Muscle layer of duodenum (tissue), 2 donors: ENCODE measurements around the gene VCAN.

Source experiments
- H3K27ac ChIP-seq: one replicate; pipeline ENCODE4 v1.7.0; 2013; ENCODE audit warnings: mild to moderate bottlenecking, low read length
- H3K27me3 ChIP-seq: one replicate; pipeline ENCODE4 v1.7.0; 2013; ENCODE audit warnings: low read depth, mild to moderate bottlenecking, control low read depth, low read length
- H3K36me3 ChIP-seq, 2 donors: one replicate each; pipeline ENCODE4 v1.7.0; 2013; ENCODE audit warnings: low read length in 2 of 2, control low read depth in 1 of 2, mild to moderate bottlenecking in 1 of 2; ENCODE audit not compliant: insufficient read depth in 2 of 2, control insufficient read depth in 1 of 2
- H3K4me1 ChIP-seq, 2 donors: one replicate each; pipeline ENCODE4 v1.7.0; 2013; ENCODE audit warnings: low read length in 2 of 2, mild to moderate bottlenecking in 2 of 2, control low read depth in 1 of 2, moderate library complexity in 1 of 2; ENCODE audit not compliant: insufficient read depth in 2 of 2, control insufficient read depth in 1 of 2
- H3K4me3 ChIP-seq, 2 donors: one replicate each; pipeline ENCODE4 v1.7.0; 2013; ENCODE audit warnings: low read length in 2 of 2, low read depth in 1 of 2, mild to moderate bottlenecking in 1 of 2
- H3K9me3 ChIP-seq, 2 donors: one replicate each; pipeline ENCODE4 v1.7.0; 2013; ENCODE audit warnings: low read length in 2 of 2, control low read depth in 1 of 2, mild to moderate bottlenecking in 1 of 2; ENCODE audit not compliant: control insufficient read depth in 1 of 2
- donor health status: healthy.

VCAN gene

DNA sequence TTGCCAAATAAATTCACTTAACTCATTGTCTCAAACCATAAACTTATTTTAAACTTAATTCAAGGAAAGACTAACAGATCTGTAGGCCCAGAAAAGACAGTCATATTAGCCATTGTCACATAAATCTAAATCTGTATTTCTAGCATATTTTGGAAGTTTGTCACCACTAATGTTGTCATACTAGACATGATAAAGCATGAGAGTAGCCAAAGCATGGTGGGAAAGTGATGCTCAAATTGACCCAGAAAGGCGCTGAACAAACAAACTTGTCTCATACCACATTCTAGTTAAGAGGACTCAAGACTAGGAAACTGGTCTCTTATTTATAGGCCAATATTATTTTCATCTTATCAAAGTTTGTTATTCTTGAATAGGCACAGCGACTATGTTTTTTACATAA lies 99.4 kb downstream of the VCAN start:
- Histone ChIP-seq H3K9me3 (no peaks in the 10 kb centered on the region), H3K36me3 (no peaks in the 10 kb centered on the region), H3K4me3 (no peak overlapping the region), H3K4me1 (no peaks in the 10 kb centered on the region), H3K27ac (no peak overlapping the region), H3K27me3 (no peaks in the 10 kb centered on the region)

DNA sequence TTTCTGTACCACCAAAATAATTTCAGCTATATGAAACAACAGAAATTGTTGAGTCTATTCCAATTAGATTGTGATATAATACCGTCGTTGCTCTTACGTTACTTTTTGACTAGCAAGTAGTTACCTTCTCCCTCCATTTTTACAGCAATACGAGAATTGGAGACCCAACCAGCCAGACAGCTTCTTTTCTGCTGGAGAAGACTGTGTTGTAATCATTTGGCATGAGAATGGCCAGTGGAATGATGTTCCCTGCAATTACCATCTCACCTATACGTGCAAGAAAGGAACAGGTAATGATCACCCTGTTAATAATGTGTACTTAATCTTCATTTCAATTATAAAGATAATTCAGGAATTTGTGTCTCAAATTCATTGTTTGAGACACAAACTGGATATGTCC lies 100.7 kb downstream of the VCAN start:
- Histone ChIP-seq H3K27ac (no peak overlapping the region), H3K27me3 (no peaks in the 10 kb centered on the region), H3K4me1 (no peaks in the 10 kb centered on the region)

DNA sequence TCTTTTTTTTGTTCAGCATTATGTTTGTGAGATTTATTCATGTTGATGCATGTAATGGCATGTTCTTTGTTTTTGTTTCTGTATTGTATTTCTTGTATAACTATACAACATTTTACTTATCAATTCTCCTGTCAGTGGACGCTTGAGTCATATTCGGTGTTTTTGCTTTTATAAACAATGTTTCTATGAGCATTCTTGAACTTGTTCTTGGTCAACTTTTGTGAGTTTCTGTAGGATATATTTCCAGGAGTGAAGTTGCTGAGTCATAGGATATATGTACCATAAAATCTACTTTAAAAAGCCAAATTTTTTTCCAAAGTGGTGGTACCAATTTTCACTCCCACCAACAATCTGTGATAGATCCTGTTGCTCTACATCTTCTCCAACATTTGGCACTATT lies 104.8 kb downstream of the VCAN start:
- Histone ChIP-seq H3K36me3 (no peaks in the 10 kb centered on the region), H3K27me3 (no peaks in the 10 kb centered on the region), H3K9me3 (no peaks in the 10 kb centered on the region), H3K4me1 (no peaks in the 10 kb centered on the region), H3K27ac (no peak overlapping the region), H3K4me3 (no peak overlapping the region)

More for the DNA sequence above, 100.7 kb downstream of the VCAN start:
- no peak overlapping the region for H3K4me3 ChIP-seq
- H3K36me3 ChIP-seq, result no peaks in the 10 kb centered on the region
- H3K9me3 ChIP-seq, result no peaks in the 10 kb centered on the region

DNA sequence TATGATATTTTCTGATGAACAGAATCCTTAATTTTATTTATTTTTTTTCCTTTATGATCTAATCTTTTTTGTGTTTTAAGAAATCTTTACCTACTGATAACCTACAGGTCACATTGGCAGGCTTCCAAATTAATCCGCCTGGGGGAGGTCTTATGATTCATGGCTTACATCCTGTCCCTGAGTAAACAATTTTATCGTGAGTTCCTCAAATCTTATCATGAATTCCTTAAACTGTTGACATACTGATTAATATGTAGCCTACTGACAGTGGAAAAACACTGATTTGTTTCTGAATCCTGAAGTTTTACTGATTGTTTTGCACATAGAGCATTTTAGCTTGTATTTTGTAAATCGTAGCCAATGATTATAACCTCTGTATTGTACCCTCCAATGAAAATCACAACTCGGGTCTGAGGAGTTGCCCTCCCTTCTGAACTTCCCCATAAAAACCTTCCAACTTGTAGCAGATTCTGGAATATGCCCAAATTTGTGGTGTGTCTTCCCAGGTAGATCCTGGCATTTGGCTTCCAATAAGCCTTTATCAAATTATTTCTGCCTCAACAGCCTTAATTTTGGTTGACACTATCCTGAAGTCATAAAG lies 105.6 kb downstream of the VCAN start:
- H3K36me3 ChIP-seq, result no peaks in the 10 kb centered on the region
- H3K4me3 ChIP-seq, result no peak overlapping the region
- H3K27ac ChIP-seq, result no peak overlapping the region
- no peaks in the 10 kb centered on the region for H3K27me3 ChIP-seq
- H3K4me1 ChIP-seq, result no peaks in the 10 kb centered on the region
- H3K9me3 ChIP-seq, result no peaks in the 10 kb centered on the region

DNA sequence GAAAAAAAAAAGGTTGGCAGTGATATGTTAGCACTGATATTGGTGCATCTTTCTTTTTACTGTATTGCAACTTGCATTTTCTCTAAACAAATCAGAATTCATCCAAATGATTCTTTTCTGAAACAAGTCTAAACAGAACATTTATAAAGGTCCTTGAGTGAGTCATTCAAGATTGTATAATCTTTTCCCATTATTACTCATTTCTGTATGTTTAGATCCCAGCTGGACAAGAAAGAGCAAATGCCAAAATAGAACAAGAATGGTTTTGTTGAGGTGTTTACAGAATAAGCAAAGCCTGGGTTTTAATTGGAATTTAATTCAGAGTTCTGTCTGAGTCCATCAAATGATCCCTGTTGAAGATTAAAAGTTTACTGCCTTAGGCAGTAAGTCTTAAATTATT lies 112.3 kb downstream of the VCAN start:
- no peaks in the 10 kb centered on the region for H3K9me3 ChIP-seq
- no peak overlapping the region for H3K4me3 ChIP-seq
- H3K4me1 ChIP-seq, result no peaks in the 10 kb centered on the region
- no peak overlapping the region for H3K27ac ChIP-seq
- H3K36me3 ChIP-seq, result no peaks in the 10 kb centered on the region
- no peaks in the 10 kb centered on the region for H3K27me3 ChIP-seq

DNA sequence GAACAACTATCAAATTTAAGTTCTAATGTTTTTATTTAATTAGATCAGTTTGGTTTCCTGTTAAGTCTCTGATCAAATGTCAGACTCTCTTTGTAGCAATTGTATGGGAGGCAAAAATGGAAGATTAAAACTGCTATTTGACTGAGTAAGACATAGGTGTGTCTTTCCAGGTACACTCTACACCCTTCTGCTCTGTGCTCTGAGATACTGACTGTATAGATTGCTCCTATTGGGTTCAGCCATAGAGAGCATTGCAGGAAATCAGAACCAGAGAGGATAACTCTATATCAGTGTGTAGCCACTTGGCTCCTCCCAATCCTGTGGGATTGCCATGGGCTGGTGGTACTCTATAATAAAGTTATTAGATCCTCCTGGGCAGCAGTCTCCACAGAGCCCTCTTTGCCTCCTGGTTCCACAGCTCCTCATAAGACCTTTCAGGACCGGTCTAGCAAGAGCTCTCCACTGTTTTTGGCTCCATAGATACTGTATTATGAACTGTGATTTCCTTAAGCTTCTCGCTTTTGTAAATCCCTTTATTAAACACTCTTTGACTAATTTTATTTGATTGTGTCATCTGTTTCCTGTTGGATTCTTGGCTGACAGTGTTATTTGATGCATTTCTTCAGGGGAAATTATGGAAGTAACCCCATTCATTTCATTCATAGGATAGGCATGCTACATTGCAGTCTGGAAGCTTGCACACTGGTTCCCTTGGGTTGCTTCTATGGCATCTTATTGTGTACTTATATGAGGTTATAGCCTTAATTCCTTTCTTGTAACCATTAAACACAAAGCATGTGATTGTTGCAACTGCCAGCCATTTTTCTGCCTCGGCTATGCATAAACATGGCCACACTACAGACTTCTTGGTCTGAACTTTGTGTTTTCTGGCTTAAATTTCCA lies 115.6 kb downstream of the VCAN start:
- no peaks in the 10 kb centered on the region for H3K9me3 ChIP-seq
- H3K36me3 ChIP-seq, result no peaks in the 10 kb centered on the region
- no peaks in the 10 kb centered on the region for H3K4me1 ChIP-seq
- H3K27ac ChIP-seq, result no peak overlapping the region
- H3K27me3 ChIP-seq, result no peaks in the 10 kb centered on the region
- H3K4me3 ChIP-seq, result no peak overlapping the region

DNA sequence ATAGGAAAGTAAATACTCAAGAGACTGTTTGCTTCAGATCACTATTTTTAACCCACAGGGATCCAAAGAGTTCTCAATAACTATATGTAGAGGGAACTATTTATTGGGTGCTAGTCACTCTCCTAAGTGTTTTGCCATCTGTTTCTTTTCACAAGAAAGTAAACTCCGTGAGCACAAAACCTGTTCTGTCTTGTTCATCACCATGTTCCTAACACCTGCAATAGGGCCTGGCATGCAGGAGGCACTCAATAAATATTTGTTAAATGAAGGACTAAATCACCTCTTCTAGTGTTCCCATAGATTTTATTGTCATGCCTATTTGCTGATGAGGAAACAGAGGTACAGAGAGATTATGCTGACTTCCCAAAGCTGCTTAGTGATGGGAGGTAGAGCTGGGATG lies 118.2 kb downstream of the VCAN start:
- Histone ChIP-seq H3K36me3 (no peaks in the 10 kb centered on the region), H3K27ac (no peak overlapping the region), H3K9me3 (no peaks in the 10 kb centered on the region), H3K4me1 (no peaks in the 10 kb centered on the region), H3K4me3 (no peak overlapping the region), H3K27me3 (no peaks in the 10 kb centered on the region)

DNA sequence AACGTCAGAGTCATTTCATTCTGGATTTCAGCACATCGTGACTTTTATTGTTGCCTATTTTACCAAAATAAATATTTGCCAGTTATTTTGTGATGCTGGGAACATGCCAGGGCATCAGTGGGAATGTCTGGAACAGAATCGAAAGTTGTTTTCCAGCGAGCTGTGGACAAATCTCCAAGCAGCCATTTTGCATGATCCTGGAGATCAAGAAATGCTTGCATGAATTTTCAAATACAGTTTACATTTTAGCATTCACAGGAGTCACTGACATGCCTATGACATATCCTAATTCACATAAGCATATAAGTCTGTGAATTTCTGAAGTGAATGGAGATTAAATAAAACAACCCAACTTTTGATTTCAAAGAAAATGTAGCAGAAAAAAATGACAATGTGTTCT lies 119.4 kb downstream of the VCAN start:
- H3K36me3 ChIP-seq, result no peaks in the 10 kb centered on the region
- H3K9me3 ChIP-seq, result no peaks in the 10 kb centered on the region
- H3K27me3 ChIP-seq, result no peaks in the 10 kb centered on the region
- no peak overlapping the region for H3K27ac ChIP-seq
- H3K4me3 ChIP-seq, result no peak overlapping the region
- H3K4me1 ChIP-seq, result no peaks in the 10 kb centered on the region

DNA sequence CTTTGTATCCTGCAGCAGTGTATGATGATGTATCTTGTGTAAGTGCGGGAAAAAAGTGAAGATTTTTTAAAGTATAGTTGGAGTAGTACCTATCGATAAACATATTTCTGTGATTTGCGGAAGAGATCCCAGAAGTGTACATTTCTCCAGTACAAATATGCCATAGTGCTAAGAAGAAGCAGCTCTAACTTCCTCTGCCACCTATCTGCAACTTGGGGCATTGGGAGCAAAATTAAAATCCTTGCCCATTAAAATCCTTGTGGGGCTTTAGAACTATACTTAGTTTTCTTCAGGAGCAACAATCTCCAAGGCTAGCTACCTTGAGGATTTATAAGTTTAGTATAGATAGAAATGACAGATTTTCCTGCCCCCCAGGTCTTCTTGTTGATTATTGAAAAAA lies 123.7 kb downstream of the VCAN start:
- H3K4me1 ChIP-seq, result no peaks in the 10 kb centered on the region
- no peak overlapping the region for H3K4me3 ChIP-seq
- no peaks in the 10 kb centered on the region for H3K27me3 ChIP-seq
- H3K36me3 ChIP-seq, result no peaks in the 10 kb centered on the region
- H3K9me3 ChIP-seq, result no peaks in the 10 kb centered on the region
- no peak overlapping the region for H3K27ac ChIP-seq

DNA sequence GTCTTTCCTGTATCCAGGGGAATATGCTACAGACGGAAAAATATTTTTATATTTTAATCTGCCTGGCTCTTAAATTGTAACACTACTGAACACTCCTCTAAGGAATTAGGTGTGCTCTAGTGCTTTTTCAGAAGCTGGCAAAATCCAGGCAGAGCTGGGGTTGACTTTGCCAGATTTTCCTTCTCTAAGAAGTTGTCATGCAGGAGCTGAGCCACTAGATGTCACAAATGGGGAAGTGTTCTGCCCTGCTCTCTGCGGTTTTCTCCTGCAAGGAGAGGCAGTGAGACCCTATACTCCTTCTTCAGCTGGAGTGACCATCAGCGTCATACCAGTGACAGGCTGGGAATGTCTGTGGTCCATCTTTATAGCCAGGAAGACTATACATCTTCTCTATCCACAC lies 136.6 kb downstream of the VCAN start:
- Histone ChIP-seq H3K27ac (no peak overlapping the region), H3K4me3 (no peak overlapping the region), H3K36me3 (no peaks in the 10 kb centered on the region), H3K27me3 (no peaks in the 10 kb centered on the region), H3K4me1 (no peaks in the 10 kb centered on the region), H3K9me3 (no peaks in the 10 kb centered on the region)

DNA sequence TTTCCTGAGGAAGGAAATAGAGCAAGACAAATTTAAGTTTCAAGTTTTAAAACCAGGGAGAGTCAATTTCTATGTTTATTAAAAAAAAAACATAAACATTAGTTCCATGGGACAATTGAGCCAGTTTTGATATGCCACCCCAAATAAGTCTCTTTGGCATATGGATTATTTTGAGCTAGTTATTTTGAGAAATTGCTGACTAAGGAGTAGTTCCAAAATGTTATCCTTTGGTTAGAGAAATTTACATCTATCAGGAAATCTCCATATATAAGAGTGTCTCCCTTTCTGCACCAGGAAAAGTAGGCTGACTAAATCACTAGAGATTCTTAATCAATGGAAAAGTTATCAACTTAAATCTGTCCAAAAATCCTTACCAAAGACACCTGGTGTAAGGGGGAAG lies 143.3 kb downstream of the VCAN start:
- H3K9me3 ChIP-seq, result peaks cover 7 to 17% of the 10 kb centered on the region in 2 donors
- no peaks in the 10 kb centered on the region for H3K4me1 ChIP-seq
- no peak overlapping the region for H3K27ac ChIP-seq
- H3K36me3 ChIP-seq, result no peaks in the 10 kb centered on the region
- no peaks in the 10 kb centered on the region for H3K27me3 ChIP-seq
- no peak overlapping the region for H3K4me3 ChIP-seq

DNA sequence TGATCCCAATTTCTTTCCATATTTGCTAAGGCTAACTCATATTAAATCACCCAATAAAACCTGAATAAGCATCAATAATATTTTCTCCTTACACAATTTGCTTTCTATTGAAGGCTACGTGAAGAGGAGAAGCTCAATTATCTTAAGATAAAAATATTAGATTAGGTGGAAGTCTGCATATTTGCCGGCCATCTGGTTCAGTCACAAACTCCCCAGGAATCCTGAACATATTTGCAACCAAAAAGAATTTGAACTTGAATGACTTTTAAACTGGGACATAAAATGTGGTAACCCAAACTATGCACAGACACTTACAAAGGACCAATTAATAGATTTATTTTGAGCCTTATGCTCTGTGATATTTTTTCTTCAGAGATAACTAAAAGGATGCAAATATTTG lies 156.8 kb downstream of the VCAN start:
- Histone ChIP-seq H3K4me3 (no peak overlapping the region), H3K36me3 (no peaks in the 10 kb centered on the region), H3K27me3 (no peaks in the 10 kb centered on the region), H3K4me1 (no peaks in the 10 kb centered on the region), H3K27ac (no peak overlapping the region), H3K9me3 (no peaks in the 10 kb centered on the region)
